Gastroesophageal sphincter (tissue), 4 donors: ENCODE measurements around the gene SMARCB1. TPM values are rescaled to one million over a fixed set of nuclear protein-coding genes. Genes with fewer than 3 reads are reported as not detected.

Source experiments
- ATAC-seq: fragments of 150-250 bp; one replicate; pipeline ENCODE4 v1.9.1; 2016; ENCODE audit warnings: mild to moderate bottlenecking, moderate library complexity
- H3K27ac ChIP-seq, 4 donors: fragments of 200-600 bp; sonication (generic) in 3 of 4; 1 replicate in 3 of 4; 2 replicates in 1 of 4; pipeline ENCODE4 v1.5.1; 2016 to 2019
- H3K27me3 ChIP-seq: fragments of 200-600 bp; sonication (generic); one replicate; pipeline ENCODE4 v1.5.1; 2019
- H3K36me3 ChIP-seq, 2 donors: fragments of 200-600 bp; sonication (generic); one replicate each; pipeline ENCODE4 v1.5.1; 2019; ENCODE audit warnings: control low read depth in 1 of 2
- H3K4me1 ChIP-seq, 3 donors: fragments of 200-600 bp; sonication (generic); 1 replicate in 2 of 3; 2 replicates in 1 of 3; pipeline ENCODE4 v1.5.1; 2016 to 2019; ENCODE audit warnings: control low read depth in 2 of 3
- H3K4me3 ChIP-seq, 2 donors: fragments of 200-600 bp; sonication (generic); one replicate each; pipeline ENCODE4 v1.5.1; 2019; ENCODE audit warnings: mild to moderate bottlenecking in 1 of 2, moderate library complexity in 1 of 2
- H3K9me3 ChIP-seq, 3 donors: fragments of 200-600 bp; sonication (generic); one replicate each; pipeline ENCODE4 v1.5.1; 2017 to 2019; ENCODE audit warnings: control low read depth in 2 of 3
- EP300 ChIP-seq: sonication (generic); formaldehyde crosslinking; IDR thresholded peaks from one replicate; pipeline ENCODE4 v1.6.1; 2017; ENCODE audit warnings: antibody characterized with exemption, mild to moderate bottlenecking
- POLR2A ChIP-seq, 2 donors: fragments of 450-650 bp; IDR thresholded peaks; one replicate each; pipeline ENCODE4 v1.6.1; 2017; ENCODE audit warnings: antibody characterized with exemption in 2 of 2, mild to moderate bottlenecking in 2 of 2, moderate library complexity in 1 of 2
- POLR2AphosphoS5 ChIP-seq: sonication (generic); formaldehyde crosslinking; IDR thresholded peaks from one replicate; pipeline ENCODE4 v1.6.1; 2017; ENCODE audit warnings: antibody characterized with exemption
- WGBS, 2 donors: methylation state at CpG; one replicate each; pipeline ENCODE4 v1.1.5; 2018; ENCODE audit warnings: low coverage in 1 of 2; 5-methylcytosine and 5-hydroxymethylcytosine counted together
- total RNA-seq, 4 donors: library from RNA; depleted of rRNA; stranded (reverse); fragments of >200 nt; gene quantifications; one replicate each; pipeline ENCODE4 v1.1.0, GENCODE V29; 2016
- TF ChIP-seq, protein P1 (sequence below), 4 experiments: fragments of 200-600 bp in 2 of 4; fragments of 450-650 bp in 2 of 4; sonication (generic) in 1 of 4; IDR thresholded peaks; one replicate each; pipeline ENCODE4 v1.5.1; 2017 to 2019; ENCODE audit warnings: antibody characterized with exemption in 4 of 4, mild to moderate bottlenecking in 2 of 4, moderate library complexity in 2 of 4

SMARCB1 gene
- total RNA-seq, 4 donors from 2014 or later = 27.9 to 58.8 (median 32.7) TPM

DNA sequence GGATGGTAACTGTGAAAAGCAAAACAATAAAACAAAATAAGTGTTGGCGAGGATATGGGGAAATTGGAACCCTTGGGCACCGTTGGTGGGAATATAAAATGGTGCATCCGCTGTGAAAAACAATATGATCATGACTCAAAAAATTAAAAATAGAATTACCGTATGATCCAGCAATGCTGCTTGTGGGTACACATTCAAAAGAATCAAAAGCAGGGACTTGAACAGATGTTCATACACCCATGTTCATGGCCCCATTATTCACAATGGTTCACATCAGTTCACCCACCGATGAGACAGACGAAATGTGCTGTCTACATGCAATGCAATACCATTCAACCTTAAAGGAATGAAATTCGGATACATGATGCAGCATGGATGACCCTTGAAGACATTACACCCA, 53.3 kb downstream of the SMARCB1 start:
- no peaks in the 10 kb centered on the region for H3K27me3 ChIP-seq
- WGBS, 2 donors = 68 to 90% methylated on average over 6 to 7 of the region's 7 CpGs
- no peak for ATAC-seq
- TF ChIP-seq POLR2A (IDR thresholded peaks at IDR 0.05) (no peak), POLR2AphosphoS5 (no peak), EP300 (no peak)
- TF ChIP-seq, protein P1, sequence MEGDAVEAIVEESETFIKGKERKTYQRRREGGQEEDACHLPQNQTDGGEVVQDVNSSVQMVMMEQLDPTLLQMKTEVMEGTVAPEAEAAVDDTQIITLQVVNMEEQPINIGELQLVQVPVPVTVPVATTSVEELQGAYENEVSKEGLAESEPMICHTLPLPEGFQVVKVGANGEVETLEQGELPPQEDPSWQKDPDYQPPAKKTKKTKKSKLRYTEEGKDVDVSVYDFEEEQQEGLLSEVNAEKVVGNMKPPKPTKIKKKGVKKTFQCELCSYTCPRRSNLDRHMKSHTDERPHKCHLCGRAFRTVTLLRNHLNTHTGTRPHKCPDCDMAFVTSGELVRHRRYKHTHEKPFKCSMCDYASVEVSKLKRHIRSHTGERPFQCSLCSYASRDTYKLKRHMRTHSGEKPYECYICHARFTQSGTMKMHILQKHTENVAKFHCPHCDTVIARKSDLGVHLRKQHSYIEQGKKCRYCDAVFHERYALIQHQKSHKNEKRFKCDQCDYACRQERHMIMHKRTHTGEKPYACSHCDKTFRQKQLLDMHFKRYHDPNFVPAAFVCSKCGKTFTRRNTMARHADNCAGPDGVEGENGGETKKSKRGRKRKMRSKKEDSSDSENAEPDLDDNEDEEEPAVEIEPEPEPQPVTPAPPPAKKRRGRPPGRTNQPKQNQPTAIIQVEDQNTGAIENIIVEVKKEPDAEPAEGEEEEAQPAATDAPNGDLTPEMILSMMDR (IDR thresholded peaks at IDR 0.05) = no peak
- H3K27ac ChIP-seq = no peak overlapping the region
- peaks cover 0 to 50% (median 17%) of the 10 kb centered on the region in 3 donors for H3K4me1 ChIP-seq
- H3K9me3 ChIP-seq = no peaks in the 10 kb centered on the region
- H3K36me3 ChIP-seq = peaks cover 0 to 27% of the 10 kb centered on the region in 2 donors
- H3K4me3 ChIP-seq = no peak overlapping the region

DNA sequence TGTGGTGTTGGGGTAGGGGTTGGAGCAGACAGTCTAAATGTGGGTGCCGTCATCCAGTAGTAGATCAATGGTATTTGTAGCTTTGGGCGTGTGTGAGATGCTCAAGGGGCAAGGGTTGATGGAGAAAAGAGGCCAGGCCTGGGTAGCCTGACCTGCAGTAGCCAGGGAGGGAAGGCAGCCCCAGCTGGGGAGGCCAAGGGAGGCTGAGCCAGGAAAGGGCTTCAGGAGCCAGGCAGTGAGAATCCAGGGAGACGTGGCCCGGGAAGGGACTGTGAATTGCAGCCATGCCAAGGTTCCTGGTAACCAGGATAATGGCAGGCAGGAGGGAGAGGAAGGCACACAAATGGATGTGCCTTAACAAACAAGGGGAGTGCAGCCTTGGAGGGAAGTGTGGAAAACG, 54.5 kb downstream of the SMARCB1 start:
- ATAC-seq = no peak
- Histone ChIP-seq H3K9me3 (no peaks in the 10 kb centered on the region), H3K36me3 (peaks cover 0 to 15% of the 10 kb centered on the region in 2 donors), H3K27ac (no peak overlapping the region), H3K27me3 (no peaks in the 10 kb centered on the region), H3K4me1 (peaks cover 0 to 50% (median 17%) of the 10 kb centered on the region in 3 donors), H3K4me3 (no peak overlapping the region)
- no peak for TF ChIP-seq POLR2AphosphoS5
- no peak for TF ChIP-seq EP300
- TF ChIP-seq, protein P1 (IDR thresholded peaks at IDR 0.05) = no peak
- TF ChIP-seq POLR2A (IDR thresholded peaks at IDR 0.05) = no peak
- 90 to 100% methylated on average over 2 to 5 of the region's 5 CpGs for WGBS, 2 donors

DNA sequence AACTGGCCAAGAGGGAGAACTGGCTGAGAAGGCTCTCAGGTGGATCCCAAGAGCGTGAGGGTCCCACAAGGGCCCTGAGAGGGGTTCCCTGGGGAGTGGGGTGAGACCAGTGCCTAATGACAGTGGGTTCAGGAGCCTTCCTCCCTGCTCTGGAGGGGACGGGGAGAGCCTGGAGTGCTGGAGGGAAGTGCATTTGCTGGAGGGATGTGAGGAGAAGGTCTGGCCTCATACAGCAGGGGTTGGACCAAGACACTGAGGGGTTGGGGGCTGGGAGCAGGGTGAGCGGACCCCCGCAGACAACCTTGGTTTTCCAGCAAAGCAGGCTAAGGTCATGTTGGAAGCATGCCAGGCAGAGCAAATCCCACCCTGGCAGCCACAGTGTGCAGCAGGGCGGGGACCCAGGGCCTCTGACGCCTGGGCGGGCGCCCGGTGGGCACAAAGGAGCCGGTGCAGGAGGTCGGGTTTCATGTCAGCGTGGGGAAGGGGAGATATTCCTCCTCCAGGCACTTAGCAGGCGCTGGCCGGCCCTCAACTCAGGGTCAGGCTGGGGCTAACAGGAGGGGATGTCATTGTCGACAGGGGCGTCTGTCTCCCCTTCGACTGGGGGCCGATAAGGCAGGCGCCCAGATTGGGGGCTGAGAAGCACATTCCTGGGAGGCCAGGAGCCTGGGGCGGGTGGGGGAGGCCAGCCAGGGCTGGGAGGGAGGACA, 55.1 kb downstream of the SMARCB1 start:
- peaks cover 0 to 9% of the 10 kb centered on the region in 2 donors for H3K36me3 ChIP-seq
- H3K4me3 ChIP-seq = no peak overlapping the region
- H3K9me3 ChIP-seq = no peaks in the 10 kb centered on the region
- 40 to 93% methylated on average over 1 to 3 of the region's 20 CpGs for WGBS, 2 donors
- TF ChIP-seq, protein P1 (IDR thresholded peaks at IDR 0.05) = no peak
- no peak for TF ChIP-seq EP300
- TF ChIP-seq POLR2A (IDR thresholded peaks at IDR 0.05) = no peak
- TF ChIP-seq POLR2AphosphoS5 = no peak
- H3K27me3 ChIP-seq = no peaks in the 10 kb centered on the region
- ATAC-seq = no peak
- peaks cover 0 to 53% (median 17%) of the 10 kb centered on the region in 3 donors for H3K4me1 ChIP-seq
- no peak overlapping the region for H3K27ac ChIP-seq

DNA sequence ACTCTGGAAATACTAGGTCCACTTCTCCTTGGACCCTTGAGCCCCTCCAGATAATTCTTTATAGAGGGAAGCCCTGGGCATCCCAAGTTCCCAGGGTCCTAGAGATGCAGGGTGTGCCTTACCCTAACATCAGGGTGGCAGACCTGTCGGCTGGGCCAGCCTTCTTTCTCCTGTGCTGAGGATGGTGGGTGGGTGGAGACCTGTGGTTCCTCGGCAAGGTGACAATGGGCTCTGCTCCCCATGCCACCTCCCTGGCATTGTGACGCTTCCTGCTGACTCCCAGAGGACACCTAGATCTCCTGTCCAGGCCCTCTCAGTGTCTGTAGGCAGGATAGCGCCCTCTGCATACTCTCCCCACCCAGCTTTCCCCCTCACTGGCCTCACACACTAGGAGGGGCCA, 55.8 kb downstream of the SMARCB1 start:
- H3K36me3 ChIP-seq = peaks cover 0 to 1% of the 10 kb centered on the region in 2 donors
- no peak for ATAC-seq
- peaks cover 0 to 54% (median 17%) of the 10 kb centered on the region in 3 donors for H3K4me1 ChIP-seq
- H3K27me3 ChIP-seq = no peaks in the 10 kb centered on the region
- 90% methylated on average over 1 of the region's 4 CpGs; no CpG with 5 or more reads in 1 of the 2 donors for WGBS, 2 donors
- TF ChIP-seq POLR2A (IDR thresholded peaks at IDR 0.05) = no peak
- TF ChIP-seq, protein P1 (IDR thresholded peaks at IDR 0.05) = no peak
- no peak for TF ChIP-seq POLR2AphosphoS5
- TF ChIP-seq EP300 = no peak
- H3K9me3 ChIP-seq = no peaks in the 10 kb centered on the region
- no peak overlapping the region for H3K4me3 ChIP-seq
- no peak overlapping the region for H3K27ac ChIP-seq

DNA sequence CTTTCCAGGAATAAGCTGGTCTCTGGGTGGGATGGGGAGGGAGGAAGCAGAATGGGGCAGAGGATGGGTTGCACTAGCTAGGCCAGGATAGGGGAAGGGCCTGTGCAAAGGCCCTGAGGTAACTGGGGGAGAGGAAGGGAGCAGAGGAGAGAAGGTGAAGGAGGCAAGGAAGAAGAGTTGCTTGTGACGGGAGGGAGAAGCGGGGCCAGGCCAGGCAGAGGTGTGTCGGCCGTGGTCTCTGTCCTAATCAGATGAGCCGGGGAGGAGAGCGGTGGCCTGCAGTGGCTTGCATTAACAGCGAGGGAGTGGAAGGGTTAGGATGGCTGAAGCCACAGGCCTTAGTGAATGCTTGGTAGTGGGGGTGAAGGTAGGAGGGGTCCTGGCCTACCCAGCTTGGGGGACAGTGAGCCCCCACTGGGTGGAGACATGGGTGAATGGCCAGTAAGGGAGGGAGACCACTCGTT, 58.0 kb downstream of the SMARCB1 start:
- 74 to 84% methylated on average over 7 to 8 of the region's 8 CpGs for WGBS, 2 donors
- Histone ChIP-seq H3K27ac (no peak overlapping the region), H3K4me1 (peaks cover 0 to 41% (median 7%) of the 10 kb centered on the region in 3 donors), H3K4me3 (no peak overlapping the region), H3K9me3 (no peaks in the 10 kb centered on the region), H3K27me3 (no peaks in the 10 kb centered on the region), H3K36me3 (no peaks in the 10 kb centered on the region)
- ATAC-seq = no peak
- TF ChIP-seq EP300 (no peak), POLR2A (IDR thresholded peaks at IDR 0.05) (no peak), POLR2AphosphoS5 (no peak)
- TF ChIP-seq, protein P1 (IDR thresholded peaks at IDR 0.05) = no peak
